CD4-positive, alpha-beta T cell (primary cell): ENCODE measurements around the gene CTF1. TPM values are rescaled to one million over a fixed set of nuclear protein-coding genes. Genes with fewer than 3 reads are reported as not detected.

ENCODE experiments used
- ATAC-seq: fragments of 200-7000 bp; cut with Tn5 transposase; one replicate; pipeline ENCODE4 v1.10.0; 2022; ENCODE audit warnings: mild to moderate bottlenecking; ENCODE audit not compliant: poor library complexity
- CTCF ChIA-PET: fragments of 350-600 bp; sonication (Branson Sonifier 250); formaldehyde crosslinking; loops from one replicate; lab custom pipeline; 2021; ENCODE audit warnings: antibody characterized with exemption, inconsistent platforms; lab: Charles Lee
- POLR2A ChIA-PET: fragments of 350-600 bp; sonication (Branson Sonifier 250); formaldehyde crosslinking; loops from one replicate; lab custom pipeline; 2021; ENCODE audit warnings: antibody characterized with exemption, inconsistent platforms; lab: Charles Lee
- DNase-seq, 14 experiments: peaks; one replicate each; pipeline ENCODE4 v3.0.0-alpha.2; 2013 to 2020; ENCODE audit warnings: mixed read lengths in 2 of 14
- H3K27ac ChIP-seq, 2 donors: one replicate each; pipeline versions ENCODE4 v1.5.1 to v1.7.0; 2013; ENCODE audit warnings: low read length in 2 of 2, low read depth in 1 of 2, mild to moderate bottlenecking in 1 of 2
- H3K27me3 ChIP-seq, 2 experiments: 1 replicate in 1 of 2; 2 replicates in 1 of 2; pipeline versions ENCODE4 v1.6.1 to v1.7.0; 2013; ENCODE audit warnings: low read length in 2 of 2, control low read depth in 1 of 2, mild to moderate bottlenecking in 1 of 2, moderate library complexity in 1 of 2; ENCODE audit not compliant: insufficient read depth in 2 of 2, control insufficient read depth in 1 of 2
- H3K36me3 ChIP-seq: one replicate; pipeline ENCODE4 v1.6.1; 2013; ENCODE audit warnings: low read length, control low read depth; ENCODE audit not compliant: insufficient read depth
- H3K4me1 ChIP-seq: one replicate; pipeline ENCODE4 v1.6.1; 2013; ENCODE audit warnings: low read length, control low read depth; ENCODE audit not compliant: insufficient read depth
- H3K4me3 ChIP-seq: one replicate; pipeline ENCODE4 v1.5.1; 2013; ENCODE audit warnings: mild to moderate bottlenecking, low read length, moderate library complexity
- H3K9me3 ChIP-seq, 2 experiments: 1 replicate in 1 of 2; 2 replicates in 1 of 2; pipeline versions ENCODE4 v1.6.1 to v1.7.0; 2013; ENCODE audit warnings: low read length in 2 of 2, mild to moderate bottlenecking in 2 of 2, control low read depth in 1 of 2, moderate library complexity in 1 of 2; ENCODE audit not compliant: control insufficient read depth in 1 of 2, insufficient read depth in 1 of 2
- H3K27ac Mint-ChIP-seq: one replicate; pipeline ENCODE4 v1.8.0; 2020; ENCODE audit warnings: mixed read lengths
- H3K27me3 Mint-ChIP-seq: one replicate; pipeline ENCODE4 v1.8.0; 2021; ENCODE audit warnings: mixed read lengths
- H3K36me3 Mint-ChIP-seq: one replicate; pipeline ENCODE4 v1.8.0; 2021; ENCODE audit warnings: low read depth, mixed read lengths
- H3K4me1 Mint-ChIP-seq: one replicate; pipeline ENCODE4 v1.8.0; 2021; ENCODE audit warnings: low read depth, mixed read lengths
- H3K4me3 Mint-ChIP-seq: one replicate; pipeline ENCODE4 v1.8.0; 2020; ENCODE audit warnings: mild to moderate bottlenecking, mixed read lengths
- H3K9me3 Mint-ChIP-seq: one replicate; pipeline ENCODE4 v1.8.0; 2020; ENCODE audit warnings: mixed read lengths
- CTCF ChIP-seq: fragments of 200-600 bp; IDR thresholded peaks from one replicate; pipeline ENCODE4 v1.8.0; 2022; ENCODE audit warnings: antibody characterized with exemption, mild to moderate bottlenecking
- intact Hi-C, 2 experiments: fragments of 100-400 bp; cut with DNase I in 1 of 2; cut with micrococcal nuclease in 1 of 2; formaldehyde crosslinking; loops; one replicate each; pipeline versions ENCODE4 v1.15.1 to v1.9.0; 2023 to 2025; cut with DNase I, micrococcal nuclease
- total RNA-seq, 174 experiments: library from RNA in 2 of 174; stranded (reverse) in 2 of 174; gene quantifications; one replicate each; pipeline ENCODE4 v1.2.3 and lab custom pipeline; 2021 to 2026

The CTF1 gene
- total RNA-seq, 2 experiments from 2014 or later: 0.20 TPM; not detected in 1

GRCh38 chr16:30941600-30942425 lies 45.4 kb downstream of the CTF1 start:
- H3K27me3 ChIP-seq: no peaks in the 10 kb centered on the region
- DNase-seq (peak; percentile 34 to 85 (median 50)), ATAC-seq (peak; percentile 95)
- H3K27ac ChIP-seq: peak overlapping the region in 1 of 2 donors; percentile 52
- ChIA-PET CTCF (interaction anchor here (0.6 to 2.4 kb wide), 10 partner anchors 9 to 176 kb away, joined by 3 to 14 read pairs (median 4); partner anchors contain the start of gene KAT8), POLR2A (interaction anchor here (1.7 kb wide), 1 partner anchor 97 kb away, joined by 9 read pairs; no protein-coding TSS in a partner anchor)
- H3K36me3 Mint-ChIP-seq: peaks cover 10% of the 10 kb centered on the region
- no peaks in the 10 kb centered on the region for H3K9me3 Mint-ChIP-seq
- peaks cover 7% of the 10 kb centered on the region for H3K36me3 ChIP-seq
- H3K27me3 Mint-ChIP-seq: no peaks in the 10 kb centered on the region
- H3K4me3 ChIP-seq: no peak overlapping the region
- intact Hi-C loops: loop anchor here (1.0 kb wide), 1 partner anchor 98 kb away; no protein-coding TSS in a partner anchor
- peaks cover 19% of the 10 kb centered on the region for H3K4me1 Mint-ChIP-seq
- peaks cover 13% of the 10 kb centered on the region for H3K4me1 ChIP-seq
- no peaks in the 10 kb centered on the region for H3K9me3 ChIP-seq
- no peak overlapping the region for H3K27ac Mint-ChIP-seq
- H3K4me3 Mint-ChIP-seq: no peak overlapping the region
- TF ChIP-seq CTCF: peak; percentile 87

GRCh38 chr16:30942426-30942806 lies 46.0 kb downstream of the CTF1 start:
- intact Hi-C loops: loop anchor here (1.0 kb wide), 1 partner anchor 98 kb away; no protein-coding TSS in a partner anchor
- Mint-ChIP-seq H3K9me3 (no peaks in the 10 kb centered on the region), H3K4me1 (peaks cover 15% of the 10 kb centered on the region), H3K4me3 (no peak overlapping the region), H3K36me3 (peaks cover 10% of the 10 kb centered on the region), H3K27me3 (no peaks in the 10 kb centered on the region), H3K27ac (no peak overlapping the region)
- ATAC-seq (no peak), DNase-seq (no peak)
- peaks cover 13% of the 10 kb centered on the region for H3K4me1 ChIP-seq
- peaks cover 7% of the 10 kb centered on the region for H3K36me3 ChIP-seq
- no peaks in the 10 kb centered on the region for H3K27me3 ChIP-seq
- CTCF ChIA-PET: interaction anchor here (1.0 to 2.4 kb wide), 8 partner anchors 8 to 175 kb away, joined by 3 to 14 read pairs (median 5); partner anchors contain the start of gene KAT8
- POLR2A ChIA-PET: interaction anchor here (1.7 kb wide), 1 partner anchor 98 kb away, joined by 9 read pairs; no protein-coding TSS in a partner anchor
- H3K4me3 ChIP-seq: no peak overlapping the region
- no peaks in the 10 kb centered on the region for H3K9me3 ChIP-seq
- H3K27ac ChIP-seq: peak overlapping the region in 1 of 2 donors; percentile 52
- no peak for TF ChIP-seq CTCF

- H3K4me3 Mint-ChIP-seq: no peak overlapping the region
- Histone ChIP-seq H3K9me3 (no peaks in the 10 kb centered on the region), H3K36me3 (peaks cover 7% of the 10 kb centered on the region), H3K4me3 (no peak overlapping the region), H3K27ac (no peak overlapping the region), H3K4me1 (peaks cover 18% of the 10 kb centered on the region), H3K27me3 (no peaks in the 10 kb centered on the region)
- ATAC-seq: no peak
- ChIA-PET POLR2A (interaction anchor here (1.0 kb wide), 1 partner anchor 10 kb away, joined by 4 read pairs; no protein-coding TSS in a partner anchor), CTCF (no interaction called here)
- no peak for TF ChIP-seq CTCF
- H3K27ac Mint-ChIP-seq: no peak overlapping the region
- H3K4me1 Mint-ChIP-seq: peaks cover 10% of the 10 kb centered on the region
- intact Hi-C loops: no loop called here
- no peaks in the 10 kb centered on the region for H3K27me3 Mint-ChIP-seq
- no peak for DNase-seq
- H3K36me3 Mint-ChIP-seq: peaks cover 10% of the 10 kb centered on the region
- H3K9me3 Mint-ChIP-seq: no peaks in the 10 kb centered on the region
Measured at GRCh38 chr16:30944352-30944751, 47.9 kb downstream of the CTF1 start.
